K562 (cell line): ENCODE data around the gene RIMS3. TPM values are rescaled to one million over a fixed set of nuclear protein-coding genes. Genes with fewer than 3 reads are reported as not detected.

ENCODE experiments used
- AFF4 ChIP-seq: sonication (generic); formaldehyde crosslinking; IDR thresholded peaks from 2 replicates; pipeline ENCODE4 v1.8.0; 2023; ENCODE audit warnings: mild to moderate bottlenecking, missing genetic modification reagents
- BCOR ChIP-seq: fragments of 450-650 bp; IDR thresholded peaks from 2 replicates; pipeline ENCODE4 v1.6.1; 2016
- HSF4 ChIP-seq: fragments of 250-450 bp; sonication (Bioruptor Pico); IDR thresholded peaks from 2 replicates; pipeline ENCODE4 v2.1.2; 2022; ENCODE audit warnings: mild to moderate bottlenecking, moderate library complexity, borderline replicate concordance
- MAFK ChIP-seq: IDR thresholded peaks from 2 replicates; pipeline ENCODE4 v1.6.1; 2011; ENCODE audit warnings: low read length, improper control_type of control experiment
- MYBL2 ChIP-seq, 2 experiments: fragments of 450-650 bp in 1 of 2; sonication (generic) in 1 of 2; formaldehyde crosslinking in 1 of 2; IDR thresholded peaks; 2 replicates each; pipeline versions ENCODE4 v1.6.1 to v1.8.1; 2017 to 2022; ENCODE audit warnings: borderline replicate concordance in 1 of 2, inconsistent platforms in 1 of 2, low read depth in 1 of 2, mild to moderate bottlenecking in 1 of 2, missing genetic modification reagents in 1 of 2, moderate library complexity in 1 of 2
- NR2C2 ChIP-seq, 2 experiments: fragments of 200-800 bp in 1 of 2; sonication (Bioruptor generic) in 1 of 2; sonication (generic) in 1 of 2; formaldehyde crosslinking in 1 of 2; IDR thresholded peaks; 2 replicates each; pipeline versions ENCODE4 v1.6.1 to v1.8.0; 2016 to 2022; ENCODE audit warnings: mild to moderate bottlenecking in 1 of 2, missing compliant biosample characterization in 1 of 2, missing genetic modification characterization in 1 of 2, missing genetic modification reagents in 1 of 2
- RBBP5 ChIP-seq: fragments of 200-600 bp; sonication (generic); IDR thresholded peaks from 2 replicates; pipeline ENCODE4 v1.6.1; 2012; ENCODE audit warnings: borderline replicate concordance, mild to moderate bottlenecking, low read length, control low read depth, inconsistent platforms; ENCODE audit not compliant: insufficient read depth, poor library complexity, severe bottlenecking
- REST ChIP-seq, 2 experiments: fragments of 450-650 bp; formaldehyde crosslinking in 1 of 2; IDR thresholded peaks; 2 replicates each; pipeline versions ENCODE4 v1.4.0 to v1.6.1; 2014 to 2020; ENCODE audit warnings: mild to moderate bottlenecking in 2 of 2, borderline replicate concordance in 1 of 2, low read depth in 1 of 2
- ZBTB49 ChIP-seq: sonication (generic); formaldehyde crosslinking; IDR thresholded peaks from 2 replicates; pipeline ENCODE4 v1.8.0; 2022; ENCODE audit warnings: missing genetic modification reagents, mild to moderate bottlenecking, borderline replicate concordance
- polyA plus RNA-seq, 8 experiments: library from polyadenylated mRNA; depleted of rRNA in 4 of 8; stranded (reverse) in 5 of 8; unstranded in 3 of 8; fragments of >200 nt; fragmentation: Nextera tagmentation in 2 of 8; fragmentation: Illumina TruSeq in 1 of 8; extraction: Ambion mirVana in 2 of 8; extraction: Trizol in 1 of 8; gene quantifications; 2 replicates each; pipeline versions ENCODE4 v1.2.1 to v1.2.3, GENCODE V29; 2011 to 2014; ENCODE audit warnings: inconsistent platforms in 1 of 8, missing spikeins in 1 of 8
- total RNA-seq, 7 experiments: library from RNA; depleted of rRNA in 6 of 7; stranded (reverse); fragments of >200 nt in 6 of 7; fragmentation: Illumina TruSeq in 2 of 7; extraction: Trizol in 2 of 7; gene quantifications; 2 replicates each; pipeline versions ENCODE4 v1.2.1 to v1.2.3, GENCODE V29; 2011 to 2021; ENCODE audit warnings: low replicate concordance in 1 of 7

The RIMS3 gene
- total and polyA plus RNA-seq, 9 of the 15 experiments (the other 6 are each of a cell fraction or from before 2014, with no cell fraction given), result 0.06 to 1.2 (median 0.59) TPM

GRCh38 chr1:40638097-40639036 lies 27.1 kb downstream of the RIMS3 start (continued):
- TF ChIP-seq AFF4 (CRISPR knock-in tag) (no peak), ZBTB49 (CRISPR knock-in tag) (no peak), BCOR (peak; percentile 67), RBBP5 (no peak), MYBL2 (IDR thresholded peaks at IDR 0.05; ENCODE audit: low read depth) (no peak), MYBL2 (CRISPR knock-in tag; IDR thresholded peaks at IDR 0.05; ENCODE audit: borderline replicate concordance) (no peak), REST (IDR thresholded peaks at IDR 0.05; ENCODE audit: borderline replicate concordance) (peak; percentile 96), REST (CRISPR knock-in tag; IDR thresholded peaks at IDR 0.05; ENCODE audit: low read depth) (peak; percentile 87), MAFK (peak; percentile 66), HSF4 (CRISPR knock-in tag) (no peak), NR2C2 (CRISPR knock-in tag; IDR thresholded peaks at IDR 0.05) (peak; percentile 44; the same call in 1 of the 2 replicates), NR2C2 (tag; IDR thresholded peaks at IDR 0.05) (no peak)
